ENCODE results near the gene AHRR.
"Not testable (repeated sequence)": the region's sequence is repeated elsewhere in the genome, so short reads cannot be mapped to it uniquely, and the experiment has no call there.

The AHRR gene

GRCh38 chr5:305459-305858 lies 16.1 kb upstream of the AHRR start:
- H3K36me3 ChIP-seq (ENCODE audit: control insufficient read depth, insufficient read depth, low read length), result peaks cover 23% of the 10 kb centered on the region
- no peaks in the 10 kb centered on the region for H3K9me3 ChIP-seq (ENCODE audit: control insufficient read depth, low read length)
- no peaks in the 10 kb centered on the region for H3K4me1 ChIP-seq (ENCODE audit: control insufficient read depth, insufficient read depth, low read length, poor library complexity, severe bottlenecking)
- 95 to 98% methylated on average over 5 to 12 of the region's 14 CpGs for WGBS, 2 experiments (ENCODE audit: insufficient coverage in 2 of 2)
- no peak overlapping the region for H3K27ac ChIP-seq (ENCODE audit: low read depth, low read length, severe bottlenecking)
- H3K4me3 ChIP-seq (ENCODE audit: extremely low read depth, insufficient read depth, low read length, poor library complexity, severe bottlenecking), result no peak overlapping the region

- Histone ChIP-seq H3K4me1 (ENCODE audit: control insufficient read depth, insufficient read depth, low read length, poor library complexity, severe bottlenecking) (no peaks in the 10 kb centered on the region), H3K9me3 (ENCODE audit: control insufficient read depth, low read length) (no peaks in the 10 kb centered on the region), H3K36me3 (ENCODE audit: control insufficient read depth, insufficient read depth, low read length) (peaks cover 29% of the 10 kb centered on the region), H3K4me3 (ENCODE audit: extremely low read depth, insufficient read depth, low read length, poor library complexity, severe bottlenecking) (no peak overlapping the region), H3K27ac (ENCODE audit: low read depth, low read length, severe bottlenecking) (no peak overlapping the region)
- 95% methylated on average over 26 to 28 of the region's 28 CpGs for WGBS, 2 experiments (ENCODE audit: insufficient coverage in 2 of 2)
Observed at GRCh38 chr5:306011-306805, 15.3 kb upstream of the AHRR start.

GRCh38 chr5:307306-307705 lies 14.2 kb upstream of the AHRR start:
- Histone ChIP-seq H3K9me3 (ENCODE audit: control insufficient read depth, low read length) (no peaks in the 10 kb centered on the region), H3K4me3 (ENCODE audit: extremely low read depth, insufficient read depth, low read length, poor library complexity, severe bottlenecking) (no peak overlapping the region), H3K36me3 (ENCODE audit: control insufficient read depth, insufficient read depth, low read length) (peaks cover 33% of the 10 kb centered on the region), H3K27ac (ENCODE audit: low read depth, low read length, severe bottlenecking) (no peak overlapping the region), H3K4me1 (ENCODE audit: control insufficient read depth, insufficient read depth, low read length, poor library complexity, severe bottlenecking) (no peaks in the 10 kb centered on the region)
- WGBS, 2 experiments (ENCODE audit: insufficient coverage in 2 of 2), result 94 to 96% methylated on average over 20 to 22 of the region's 26 CpGs

- Histone ChIP-seq H3K27ac (ENCODE audit: low read depth, low read length, severe bottlenecking) (no peak overlapping the region), H3K36me3 (ENCODE audit: control insufficient read depth, insufficient read depth, low read length) (peaks cover 36% of the 10 kb centered on the region), H3K9me3 (ENCODE audit: control insufficient read depth, low read length) (no peaks in the 10 kb centered on the region), H3K4me3 (ENCODE audit: extremely low read depth, insufficient read depth, low read length, poor library complexity, severe bottlenecking) (no peak overlapping the region), H3K4me1 (ENCODE audit: control insufficient read depth, insufficient read depth, low read length, poor library complexity, severe bottlenecking) (no peaks in the 10 kb centered on the region)
- 95% methylated on average over 22 to 26 of the region's 27 CpGs for WGBS, 2 experiments (ENCODE audit: insufficient coverage in 2 of 2)
Observed at GRCh38 chr5:307794-308579, 13.5 kb upstream of the AHRR start.

GRCh38 chr5:308672-309271 lies 12.7 kb upstream of the AHRR start:
- no peak overlapping the region for H3K4me3 ChIP-seq (ENCODE audit: extremely low read depth, insufficient read depth, low read length, poor library complexity, severe bottlenecking)
- no peaks in the 10 kb centered on the region for H3K4me1 ChIP-seq (ENCODE audit: control insufficient read depth, insufficient read depth, low read length, poor library complexity, severe bottlenecking)
- peaks cover 39% of the 10 kb centered on the region for H3K36me3 ChIP-seq (ENCODE audit: control insufficient read depth, insufficient read depth, low read length)
- H3K9me3 ChIP-seq (ENCODE audit: control insufficient read depth, low read length), result no peaks in the 10 kb centered on the region
- WGBS, 2 experiments (ENCODE audit: insufficient coverage in 2 of 2), result 80 to 85% methylated on average over 18 of the region's 18 CpGs
- no peak overlapping the region for H3K27ac ChIP-seq (ENCODE audit: low read depth, low read length, severe bottlenecking)

GRCh38 chr5:309831-310230 lies 11.7 kb upstream of the AHRR start:
- H3K36me3 ChIP-seq (ENCODE audit: control insufficient read depth, insufficient read depth, low read length), result peaks cover 41% of the 10 kb centered on the region
- WGBS, 2 experiments (ENCODE audit: insufficient coverage in 2 of 2), result 97 to 100% methylated on average over 9 to 11 of the region's 21 CpGs
- H3K9me3 ChIP-seq (ENCODE audit: control insufficient read depth, low read length); H3K4me3 ChIP-seq (ENCODE audit: extremely low read depth, insufficient read depth, low read length, poor library complexity, severe bottlenecking); H3K4me1 ChIP-seq (ENCODE audit: control insufficient read depth, insufficient read depth, low read length, poor library complexity, severe bottlenecking); H3K27ac ChIP-seq (ENCODE audit: low read depth, low read length, severe bottlenecking): not testable (repeated sequence)

GRCh38 chr5:310516-310915 lies 11.0 kb upstream of the AHRR start:
- 91 to 95% methylated on average over 8 to 9 of the region's 9 CpGs for WGBS, 2 experiments (ENCODE audit: insufficient coverage in 2 of 2)
- Histone ChIP-seq H3K9me3 (ENCODE audit: control insufficient read depth, low read length) (no peaks in the 10 kb centered on the region), H3K27ac (ENCODE audit: low read depth, low read length, severe bottlenecking) (no peak overlapping the region), H3K36me3 (ENCODE audit: control insufficient read depth, insufficient read depth, low read length) (peaks cover 42% of the 10 kb centered on the region), H3K4me3 (ENCODE audit: extremely low read depth, insufficient read depth, low read length, poor library complexity, severe bottlenecking) (no peak overlapping the region), H3K4me1 (ENCODE audit: control insufficient read depth, insufficient read depth, low read length, poor library complexity, severe bottlenecking) (no peaks in the 10 kb centered on the region)

- Histone ChIP-seq H3K4me1 (ENCODE audit: control insufficient read depth, insufficient read depth, low read length, poor library complexity, severe bottlenecking) (no peaks in the 10 kb centered on the region), H3K27ac (ENCODE audit: low read depth, low read length, severe bottlenecking) (no peak overlapping the region), H3K4me3 (ENCODE audit: extremely low read depth, insufficient read depth, low read length, poor library complexity, severe bottlenecking) (no peak overlapping the region), H3K36me3 (ENCODE audit: control insufficient read depth, insufficient read depth, low read length) (peaks cover 38% of the 10 kb centered on the region), H3K9me3 (ENCODE audit: control insufficient read depth, low read length) (no peaks in the 10 kb centered on the region)
- 92 to 96% methylated on average over 12 to 13 of the region's 16 CpGs for WGBS, 2 experiments (ENCODE audit: insufficient coverage in 2 of 2)
Observed at GRCh38 chr5:310941-311434, 10.5 kb upstream of the AHRR start.

- no peak overlapping the region for H3K27ac ChIP-seq (ENCODE audit: low read depth, low read length, severe bottlenecking)
- peaks cover 34% of the 10 kb centered on the region for H3K36me3 ChIP-seq (ENCODE audit: control insufficient read depth, insufficient read depth, low read length)
- no peaks in the 10 kb centered on the region for H3K4me1 ChIP-seq (ENCODE audit: control insufficient read depth, insufficient read depth, low read length, poor library complexity, severe bottlenecking)
- no peaks in the 10 kb centered on the region for H3K9me3 ChIP-seq (ENCODE audit: control insufficient read depth, low read length)
- 86 to 93% methylated on average over 7 to 8 of the region's 8 CpGs for WGBS, 2 experiments (ENCODE audit: insufficient coverage in 2 of 2)
- H3K4me3 ChIP-seq (ENCODE audit: extremely low read depth, insufficient read depth, low read length, poor library complexity, severe bottlenecking), result no peak overlapping the region
Observed at GRCh38 chr5:311963-312362, 9.6 kb upstream of the AHRR start.

- no peaks in the 10 kb centered on the region for H3K4me1 ChIP-seq (ENCODE audit: control insufficient read depth, insufficient read depth, low read length, poor library complexity, severe bottlenecking)
- no peak overlapping the region for H3K27ac ChIP-seq (ENCODE audit: low read depth, low read length, severe bottlenecking)
- WGBS, 2 experiments (ENCODE audit: insufficient coverage in 2 of 2), result 90 to 97% methylated on average over 9 of the region's 12 CpGs
- no peak overlapping the region for H3K4me3 ChIP-seq (ENCODE audit: extremely low read depth, insufficient read depth, low read length, poor library complexity, severe bottlenecking)
- no peaks in the 10 kb centered on the region for H3K9me3 ChIP-seq (ENCODE audit: control insufficient read depth, low read length)
- H3K36me3 ChIP-seq (ENCODE audit: control insufficient read depth, insufficient read depth, low read length), result peaks cover 33% of the 10 kb centered on the region
Observed at GRCh38 chr5:312845-313244, 8.7 kb upstream of the AHRR start.
